Measurements from ENCODE around the gene RTN4RL2.

The RTN4RL2 gene

GRCh38 chr11:57460022-57460757 is at the start of gene RTN4RL2:
Gene RTN4RL2, plus strand, starts transcription at chr11:57460528. Its CDS starts 338 bp downstream, at chr11:57460866.
- peak in 1 of 3 donors; percentile 49 for DNase-seq (ENCODE audit: low read depth in 2 of 3, low spot score in 1 of 3)

GRCh38 chr11:57413681-57414080 is 46.6 kb upstream of the RTN4RL2 start:
- DNase-seq (ENCODE audit: low read depth in 2 of 3, low spot score in 1 of 3), result no peak

- no peak for DNase-seq (ENCODE audit: low read depth in 2 of 3, low spot score in 1 of 3)
Observed at GRCh38 chr11:57414612-57415212, 45.6 kb upstream of the RTN4RL2 start.

GRCh38 chr11:57416436-57416835 is 43.9 kb upstream of the RTN4RL2 start:
- DNase-seq (ENCODE audit: low read depth in 2 of 3, low spot score in 1 of 3), result no peak

- DNase-seq (ENCODE audit: low read depth in 2 of 3, low spot score in 1 of 3), result no peak
Observed at GRCh38 chr11:57417056-57417455, 43.3 kb upstream of the RTN4RL2 start.

- DNase-seq (ENCODE audit: low read depth in 2 of 3, low spot score in 1 of 3), result no peak
Observed at GRCh38 chr11:57418131-57418530, 42.2 kb upstream of the RTN4RL2 start.

- DNase-seq (ENCODE audit: low read depth in 2 of 3, low spot score in 1 of 3), result no peak
Observed at GRCh38 chr11:57419146-57419545, 41.2 kb upstream of the RTN4RL2 start.

- no peak for DNase-seq (ENCODE audit: low read depth in 2 of 3, low spot score in 1 of 3)
Observed at GRCh38 chr11:57421066-57421465, 39.3 kb upstream of the RTN4RL2 start.

GRCh38 chr11:57421805-57422204 is 38.5 kb upstream of the RTN4RL2 start:
- DNase-seq (ENCODE audit: low read depth in 2 of 3, low spot score in 1 of 3), result no peak

- no peak for DNase-seq (ENCODE audit: low read depth in 2 of 3, low spot score in 1 of 3)
Observed at GRCh38 chr11:57422669-57423068, 37.7 kb upstream of the RTN4RL2 start.

- no peak for DNase-seq (ENCODE audit: low read depth in 2 of 3, low spot score in 1 of 3)
Observed at GRCh38 chr11:57424137-57424791, 36.1 kb upstream of the RTN4RL2 start.

GRCh38 chr11:57424792-57425564 is 35.4 kb upstream of the RTN4RL2 start:
- DNase-seq (ENCODE audit: low read depth in 2 of 3, low spot score in 1 of 3), result peak; percentile 77 to 91 (median 85)

GRCh38 chr11:57425565-57426438 is 34.5 kb upstream of the RTN4RL2 start:
- no peak for DNase-seq (ENCODE audit: low read depth in 2 of 3, low spot score in 1 of 3)

GRCh38 chr11:57426439-57426928 is 33.8 kb upstream of the RTN4RL2 start:
- no peak for DNase-seq (ENCODE audit: low read depth in 2 of 3, low spot score in 1 of 3)

GRCh38 chr11:57426929-57427726 is 33.2 kb upstream of the RTN4RL2 start, which contains the start of gene SLC43A3:
Gene SLC43A3, minus strand, starts transcription at chr11:57427121. Its CDS starts 949 bp downstream, at chr11:57426172.
- peak; percentile 67 to 81 (median 67) for DNase-seq (ENCODE audit: low read depth in 2 of 3, low spot score in 1 of 3)

GRCh38 chr11:57427727-57428082 is 32.6 kb upstream of the RTN4RL2 start:
- no peak for DNase-seq (ENCODE audit: low read depth in 2 of 3, low spot score in 1 of 3)

- no peak for DNase-seq (ENCODE audit: low read depth in 2 of 3, low spot score in 1 of 3)
Observed at GRCh38 chr11:57428643-57429042, 31.7 kb upstream of the RTN4RL2 start.

GRCh38 chr11:57429946-57430345 is 30.4 kb upstream of the RTN4RL2 start:
- DNase-seq (ENCODE audit: low read depth in 2 of 3, low spot score in 1 of 3), result no peak

GRCh38 chr11:57430952-57431351 is 29.4 kb upstream of the RTN4RL2 start:
- no peak for DNase-seq (ENCODE audit: low read depth in 2 of 3, low spot score in 1 of 3)
